ENCODE data around the gene CBR3. TPM values are rescaled to one million over a fixed set of nuclear protein-coding genes. Genes with fewer than 3 reads are reported as not detected.

The CBR3 gene
- total RNA-seq, 1 experiment from 2014 or later: 1.7 TPM

GRCh38 chr21:36179145-36179544, 44.3 kb downstream of the CBR3 start:
- intact Hi-C loops (cut with micrococcal nuclease): no loop called here
- Histone ChIP-seq H3K9me3 (ENCODE audit: control insufficient read depth in 1 of 2, insufficient read depth in 1 of 2, low read depth in 1 of 2, low read length in 2 of 2) (no peaks in the 10 kb centered on the region), H3K36me3 (ENCODE audit: control insufficient read depth in 1 of 2, insufficient read depth in 2 of 2, low read length in 2 of 2) (no peaks in the 10 kb centered on the region), H4K20me1 (ENCODE audit: insufficient read depth) (no peaks in the 10 kb centered on the region), H3K4me1 (ENCODE audit: control insufficient read depth in 1 of 2, insufficient read depth in 2 of 2, low read length in 2 of 2) (peaks cover under 1% of the 10 kb centered on the region in 2 experiments; a peak in 1 of 4 replicates), H3K4me2 (ENCODE audit: low read length) (no peak overlapping the region), H3K9me2 (ENCODE audit: insufficient read depth) (no peaks in the 10 kb centered on the region), H3K27me3 (ENCODE audit: insufficient read depth, low read length) (no peaks in the 10 kb centered on the region), H3K4me3 (replicated peaks in 1 of 2; ENCODE audit: low read depth in 1 of 2, low read length in 2 of 2) (no peak overlapping the region), H3K9ac (ENCODE audit: low read length) (no peak overlapping the region), H3K79me2 (ENCODE audit: insufficient read depth, low read length) (no peaks in the 10 kb centered on the region), H2AFZ (ENCODE audit: low read depth, low read length, poor library complexity, severe bottlenecking) (no peak overlapping the region), H3K27ac (ENCODE audit: low read depth, low read length) (no peak overlapping the region)
- no peak for DNase-seq (ENCODE audit: low read depth, low spot score)
- CTCF ChIA-PET: interaction anchor here (1.0 kb wide), 1 partner anchor 30 kb away, joined by 3 read pairs; no protein-coding TSS in a partner anchor
- no TSS peak for BruUV-seq (replicated peaks)
- TF ChIP-seq SP1 (IDR thresholded peaks at IDR 0.05; ENCODE audit: low read depth) (no peak), ZBTB33 (IDR thresholded peaks at IDR 0.05; ENCODE audit: extremely low read depth, insufficient replicate concordance, low read length) (no peak), REST (IDR thresholded peaks at IDR 0.05; ENCODE audit: low read depth) (no peak), ATF3 (IDR thresholded peaks at IDR 0.05) (no peak), SRF (IDR thresholded peaks at IDR 0.05; ENCODE audit: low read depth) (no peak), MAX (IDR thresholded peaks at IDR 0.05) (no peak), TCF7L2 (IDR thresholded peaks at IDR 0.05; ENCODE audit: borderline replicate concordance, extremely low read depth, insufficient read depth, insufficient read length) (no peak), ELF1 (IDR thresholded peaks at IDR 0.05; ENCODE audit: borderline replicate concordance, low read depth) (no peak), CBX3 (IDR thresholded peaks at IDR 0.05; ENCODE audit: low read depth) (no peak), ZFX (IDR thresholded peaks at IDR 0.05) (no peak), RAD21 (IDR thresholded peaks at IDR 0.05; ENCODE audit: low read depth) (no peak), SIN3A (IDR thresholded peaks at IDR 0.05; ENCODE audit: low read depth) (no peak), ZNF274 (IDR thresholded peaks at IDR 0.05; ENCODE audit: low read depth, low read length) (no peak)
- RAD21 ChIA-PET (ENCODE audit: low non-redundant PET in 1 of 2, low total read pairs in 2 of 2, uncharacterized antibody in 2 of 2, unreplicated experiment in 2 of 2): no interaction called here
- POLR2A ChIA-PET: no interaction called here
- no peak for ATAC-seq

Measured in HCT116 (cell line).